ENCODE data around the gene ATP8B1. TPM values are rescaled to one million over a fixed set of nuclear protein-coding genes. Genes with fewer than 3 reads are reported as not detected.

ATP8B1 gene
- total and polyA plus RNA-seq, 2 of the 8 experiments (the other 6 are each of a cell fraction or from before 2014, with no cell fraction given) = 1.1 to 4.6 TPM

DNA sequence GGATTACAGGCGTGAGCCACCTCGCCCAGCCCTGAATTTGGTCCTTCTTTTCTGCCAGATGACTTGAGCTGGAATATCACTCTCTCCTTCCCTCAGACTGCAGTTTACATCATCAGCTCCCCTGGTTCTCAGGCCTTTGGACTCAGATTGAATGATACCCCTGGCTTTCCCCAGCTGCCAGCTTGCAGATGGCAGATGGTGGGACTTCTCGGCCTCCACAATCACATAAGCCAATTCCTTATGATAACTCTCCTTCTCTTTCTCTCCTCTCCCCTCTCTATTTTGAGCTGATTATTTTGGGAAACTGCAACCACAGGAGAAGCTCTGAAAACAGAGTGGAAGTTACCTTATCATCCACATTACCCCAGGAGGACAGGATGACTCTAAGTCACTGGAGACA lies 33.4 kb upstream of the ATP8B1 start:
- no peak overlapping the region for H2BK12ac ChIP-seq (ENCODE audit: low read depth, low read length)
- no peaks in the 10 kb centered on the region for H3K79me1 ChIP-seq (ENCODE audit: low read depth, low read length)
- no peak overlapping the region for H4K91ac ChIP-seq (replicated peaks; ENCODE audit: insufficient read length, low read length)
- H3K4ac ChIP-seq (replicated peaks; ENCODE audit: insufficient read length, low read depth, low read length) = no peak overlapping the region
- no peaks in the 10 kb centered on the region for H3K79me2 ChIP-seq (ENCODE audit: control insufficient read depth in 1 of 2, insufficient read depth in 2 of 2, low read length in 2 of 2)
- H4K8ac ChIP-seq (ENCODE audit: extremely low read depth, insufficient read depth, low read length) = no peak overlapping the region
- 90% methylated on average over 3 of the region's 3 CpGs; no CpG with 5 or more reads in 1 of the 2 experiments for WGBS, 2 experiments (ENCODE audit: extremely low coverage in 1 of 2, insufficient coverage in 1 of 2, insufficient read length in 1 of 2, insufficient replicate concordance in 2 of 2, low coverage in 1 of 2, low lambda C conversion rate in 2 of 2, missing lambda C conversion rate in 1 of 2)
- no peak overlapping the region for H3K18ac ChIP-seq (ENCODE audit: extremely low read depth, low read length)
- no peaks in the 10 kb centered on the region; the same call in 1 of the 2 replicates for H3K23me2 ChIP-seq (ENCODE audit: low read depth, low read length)
- no peak overlapping the region for H2BK15ac ChIP-seq (ENCODE audit: low read length)
- H3K9ac ChIP-seq (replicated peaks in 1 of 4; ENCODE audit: extremely low read depth in 1 of 4, low read depth in 3 of 4, low read length in 3 of 4) = no peak overlapping the region
- H3K56ac ChIP-seq (replicated peaks; ENCODE audit: insufficient read length, low read depth, low read length) = no peak overlapping the region
- no peak overlapping the region for H3K4me2 ChIP-seq (ENCODE audit: insufficient read depth in 1 of 2, low read depth in 2 of 2, low read length in 2 of 2)
- H2BK120ac ChIP-seq (replicated peaks; ENCODE audit: low read depth, low read length) = no peak overlapping the region
- H2BK5ac ChIP-seq (ENCODE audit: low read depth, low read length) = no peak overlapping the region
- no peak overlapping the region for H3K23ac ChIP-seq (ENCODE audit: insufficient read length)
- no peaks in the 10 kb centered on the region for H4K20me1 ChIP-seq (replicated peaks in 1 of 2; ENCODE audit: control insufficient read depth in 1 of 2, insufficient read depth in 2 of 2, low read length in 2 of 2)
- DNase-seq (ENCODE audit: low read depth in 1 of 2, low spot score in 2 of 2) (no peak), FAIRE-seq (no peak)
- ChIA-PET CTCF (ENCODE audit: partially characterized antibody) (interaction anchor here (0.9 to 1.0 kb wide), 2 partner anchors 10 to 156 kb away, joined by 3 read pairs; no protein-coding TSS in a partner anchor), POLR2A (ENCODE audit: partially characterized antibody) (no interaction called here)
- no peak overlapping the region for H2BK20ac ChIP-seq (ENCODE audit: low read length)
- H3K36me3 ChIP-seq (ENCODE audit: control insufficient read depth in 2 of 4, insufficient read depth in 4 of 4, low read length in 3 of 4) = no peaks in the 10 kb centered on the region
- H3K4me3 ChIP-seq (ENCODE audit: extremely low read depth in 1 of 4, insufficient read depth in 2 of 4, low read depth in 3 of 4, low read length in 4 of 4) = no peak overlapping the region
- no peak overlapping the region for H2AK5ac ChIP-seq (ENCODE audit: low read depth, low read length)
- H3K9me3 ChIP-seq (ENCODE audit: insufficient read depth in 2 of 2, low read depth in 1 of 2, low read length in 1 of 2) = no peaks in the 10 kb centered on the region
- H3K27ac ChIP-seq (ENCODE audit: low read depth, low read length) = no peak overlapping the region
- H3K27me3 ChIP-seq (replicated peaks in 1 of 4; ENCODE audit: control insufficient read depth in 3 of 4, extremely low read depth in 1 of 4, insufficient read depth in 3 of 4, low read length in 3 of 4) = no peaks in the 10 kb centered on the region
- H3K14ac ChIP-seq (ENCODE audit: insufficient read length) = no peak overlapping the region
- H2AFZ ChIP-seq (ENCODE audit: low read length) = no peak overlapping the region
- no peaks in the 10 kb centered on the region for H3K4me1 ChIP-seq (replicated peaks in 1 of 4; ENCODE audit: control insufficient read depth in 3 of 4, insufficient read depth in 4 of 4, low read length in 3 of 4)
- no peak overlapping the region for H4K5ac ChIP-seq (ENCODE audit: insufficient read length, low read depth, low read length)
- no peak for TF ChIP-seq POLR2A (IDR thresholded peaks at IDR 0.05; ENCODE audit: control extremely low read depth in 1 of 2, low read depth in 2 of 2, low read length in 2 of 2)
- TF ChIP-seq EP300 (IDR thresholded peaks at IDR 0.05; ENCODE audit: borderline replicate concordance in 1 of 2, low read depth in 2 of 2, low read length in 2 of 2) = no peak
- TF ChIP-seq SIX5 (IDR thresholded peaks at IDR 0.05; ENCODE audit: low read depth, low read length) = no peak
- no peak for TF ChIP-seq TAF1 (IDR thresholded peaks at IDR 0.05; ENCODE audit: low read depth, low read length)
- no peak for TF ChIP-seq EGR1 (IDR thresholded peaks at IDR 0.05; ENCODE audit: borderline replicate concordance, low read depth, low read length)
- TF ChIP-seq PHF8 (conservative IDR thresholded peaks at IDR 0.05; ENCODE audit: low read depth, low read length) = no peak
- TF ChIP-seq, protein P1, sequence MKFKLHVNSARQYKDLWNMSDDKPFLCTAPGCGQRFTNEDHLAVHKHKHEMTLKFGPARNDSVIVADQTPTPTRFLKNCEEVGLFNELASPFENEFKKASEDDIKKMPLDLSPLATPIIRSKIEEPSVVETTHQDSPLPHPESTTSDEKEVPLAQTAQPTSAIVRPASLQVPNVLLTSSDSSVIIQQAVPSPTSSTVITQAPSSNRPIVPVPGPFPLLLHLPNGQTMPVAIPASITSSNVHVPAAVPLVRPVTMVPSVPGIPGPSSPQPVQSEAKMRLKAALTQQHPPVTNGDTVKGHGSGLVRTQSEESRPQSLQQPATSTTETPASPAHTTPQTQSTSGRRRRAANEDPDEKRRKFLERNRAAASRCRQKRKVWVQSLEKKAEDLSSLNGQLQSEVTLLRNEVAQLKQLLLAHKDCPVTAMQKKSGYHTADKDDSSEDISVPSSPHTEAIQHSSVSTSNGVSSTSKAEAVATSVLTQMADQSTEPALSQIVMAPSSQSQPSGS (IDR thresholded peaks at IDR 0.05; ENCODE audit: low read length) = no peak
- no peak for TF ChIP-seq BRCA1 (IDR thresholded peaks at IDR 0.05; ENCODE audit: low read depth, low read length)
- no peak for TF ChIP-seq BCL11A (IDR thresholded peaks at IDR 0.05; ENCODE audit: low read depth in 2 of 2, low read length in 2 of 2)
- no peak for TF ChIP-seq RXRA (IDR thresholded peaks at IDR 0.05; ENCODE audit: insufficient read depth, low read depth, low read length)
- TF ChIP-seq SP2 (IDR thresholded peaks at IDR 0.05; ENCODE audit: low read length) = no peak
- TF ChIP-seq MAFK (IDR thresholded peaks at IDR 0.05; ENCODE audit: low read depth, low read length) = no peak
- TF ChIP-seq, protein P2, sequence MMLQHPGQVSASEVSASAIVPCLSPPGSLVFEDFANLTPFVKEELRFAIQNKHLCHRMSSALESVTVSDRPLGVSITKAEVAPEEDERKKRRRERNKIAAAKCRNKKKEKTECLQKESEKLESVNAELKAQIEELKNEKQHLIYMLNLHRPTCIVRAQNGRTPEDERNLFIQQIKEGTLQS (IDR thresholded peaks at IDR 0.05; ENCODE audit: insufficient read depth, low read depth, low read length) = no peak

All from H1 (cell line).